H1 (cell line): ENCODE data around the gene PPP6R1. TPM values are rescaled to one million over a fixed set of nuclear protein-coding genes. Genes with fewer than 3 reads are reported as not detected.

ENCODE experiments used
- ATF2 ChIP-seq: IDR thresholded peaks from 2 replicates; pipeline ENCODE4 v1.6.1; 2012; ENCODE audit warnings: low read length, inconsistent platforms
- ATF3 ChIP-seq: IDR thresholded peaks from 2 replicates; pipeline ENCODE4 v1.6.1; 2011; ENCODE audit warnings: low read depth, mild to moderate bottlenecking, low read length; ENCODE audit not compliant: insufficient read depth
- BCL11A ChIP-seq, 2 experiments: IDR thresholded peaks; one replicate each; pipeline ENCODE4 v1.6.1; 2011; ENCODE audit warnings: low read depth in 2 of 2, low read length in 2 of 2, mild to moderate bottlenecking in 2 of 2
- CTCF ChIP-seq, 3 experiments: IDR thresholded peaks; 1 replicate in 2 of 3; 2 replicates in 1 of 3; pipeline versions ENCODE4 v1.5.1 to v1.6.1; 2011; ENCODE audit warnings: low read length in 3 of 3, mild to moderate bottlenecking in 3 of 3, inconsistent platforms in 2 of 3, low read depth in 1 of 3, moderate library complexity in 1 of 3; ENCODE audit not compliant: insufficient read depth in 1 of 3; ENCODE audit errors: control extremely low read depth in 1 of 3
- HDAC2 ChIP-seq, 2 experiments: fragments of 300-600 bp in 1 of 2; sonication (generic) in 1 of 2; IDR thresholded peaks; 2 replicates each; pipeline ENCODE4 v1.6.1; 2011 to 2012; ENCODE audit warnings: low read depth in 2 of 2, low read length in 2 of 2, mild to moderate bottlenecking in 2 of 2, moderate library complexity in 2 of 2, borderline replicate concordance in 1 of 2, inconsistent platforms in 1 of 2
- SIN3A ChIP-seq, 2 experiments: IDR thresholded peaks in 1 of 2; conservative IDR thresholded peaks in 1 of 2; 2 replicates each; pipeline ENCODE4 v1.6.1; 2011 to 2012; ENCODE audit warnings: low read length in 2 of 2, improper control_type of control experiment in 1 of 2, low read depth in 1 of 2, mild to moderate bottlenecking in 1 of 2
- SP4 ChIP-seq: IDR thresholded peaks from 2 replicates; pipeline ENCODE4 v1.6.1; 2012; ENCODE audit warnings: low read length, inconsistent platforms
- YY1 ChIP-seq: IDR thresholded peaks from 2 replicates; pipeline ENCODE4 v1.6.1; 2011; ENCODE audit warnings: low read depth, mild to moderate bottlenecking, low read length
- polyA plus RNA-seq, 7 experiments: library from polyadenylated mRNA; depleted of rRNA in 3 of 7; stranded (reverse) in 5 of 7; unstranded in 2 of 7; fragments of >200 nt in 5 of 7; fragments of 200-250 nt in 2 of 7; gene quantifications; 1 replicate in 5 of 7; 2 replicates in 1 of 7; 4 replicates in 1 of 7; pipeline versions ENCODE4 v1.2.1 to v1.2.3, GENCODE V29; 2011 to 2013; ENCODE audit warnings: missing spikeins in 2 of 7, mixed read lengths in 2 of 7
- total RNA-seq: library from RNA; stranded (reverse); fragmentation: NEBNext Ultra II Directional; extraction: Animal tissue kit (Norgen Biotek cat#: 25700); gene quantifications from 2 replicates; pipeline ENCODE4 v1.2.1, GENCODE V29; 2021

PPP6R1 gene
- total and polyA plus RNA-seq, 2 of the 8 experiments (the other 6 are each of a cell fraction or from before 2014, with no cell fraction given), result 36.4 to 74.4 TPM

- TF ChIP-seq YY1 (no peak), BCL11A (IDR thresholded peaks at IDR 0.05; ENCODE audit: low read depth in 2 of 2, low read length in 2 of 2) (no peak), HDAC2 (IDR thresholded peaks at IDR 0.05; ENCODE audit: borderline replicate concordance in 1 of 2, low read depth in 2 of 2, low read length in 2 of 2) (no peak), SP4 (no peak), CTCF (IDR thresholded peaks at IDR 0.05; ENCODE audit: control extremely low read depth in 1 of 3, insufficient read depth in 1 of 3, low read depth in 1 of 3, low read length in 3 of 3) (no peak), ATF3 (no peak), ATF2 (no peak), SIN3A (conservative IDR thresholded peaks at IDR 0.05 in 1 of 2, IDR thresholded peaks at IDR 0.05 in 1 of 2; ENCODE audit: low read depth in 1 of 2, low read length in 2 of 2) (no peak)
Measured at GRCh38 chr19:55306712-55307111, 47.9 kb upstream of the PPP6R1 start (continued).
